Endothelial cell of umbilical vein (primary cell): ENCODE measurements around the gene EPHA4. TPM values are rescaled to one million over a fixed set of nuclear protein-coding genes. Genes with fewer than 3 reads are reported as not detected.

Source experiments
- BruUV-seq: library from RNA; stranded (reverse); fragments of 400-500 nt; replicated peaks from 2 replicates; lab custom pipeline; 2021; lab: Mats Ljungman, UMichigan
- CTCF ChIA-PET: fragments of 300-600, 350-600 bp; sonication (Branson Sonifier 250); formaldehyde crosslinking; loops from one replicate; lab custom pipeline; 2021; ENCODE audit warnings: antibody characterized with exemption, inconsistent platforms; lab: Charles Lee
- POLR2A ChIA-PET: fragments of 300-600, 350-600 bp; sonication (Branson Sonifier 250); formaldehyde crosslinking; loops from one replicate; lab custom pipeline; 2021; ENCODE audit warnings: antibody characterized with exemption, inconsistent platforms; lab: Charles Lee
- DNase-seq: peaks from one replicate; pipeline ENCODE4 v3.0.0-alpha.2; 2011; ENCODE audit warnings: low read depth, low spot score
- FAIRE-seq: peaks from 2 replicates; lab custom pipeline; 2011; peaks lifted over from hg19 to GRCh38; lab: Jason Lieb, UNC
- H2AFZ ChIP-seq: 2 replicates; pipeline ENCODE4 v1.6.0; 2012; ENCODE audit warnings: low read depth, low read length, control low read depth, inconsistent platforms
- H3K27ac ChIP-seq: 2 replicates; pipeline ENCODE4 v1.5.1; 2011; ENCODE audit warnings: low read depth, mild to moderate bottlenecking, control low read depth, low read length, moderate library complexity; ENCODE audit not compliant: insufficient read depth
- H3K27me3 ChIP-seq, 2 experiments: 2 replicates each; pipeline versions ENCODE4 v1.6.0 to v1.6.1; 2011; ENCODE audit warnings: low read length in 2 of 2, mixed read lengths in 1 of 2; ENCODE audit not compliant: control insufficient read depth in 2 of 2, insufficient read depth in 2 of 2
- H3K36me3 ChIP-seq, 2 experiments: 2 replicates in 1 of 2; 3 replicates in 1 of 2; pipeline ENCODE4 v1.5.1; 2011; ENCODE audit warnings: low read length in 2 of 2, mild to moderate bottlenecking in 1 of 2, moderate library complexity in 1 of 2; ENCODE audit not compliant: control insufficient read depth in 2 of 2, insufficient read depth in 2 of 2; ENCODE audit errors: extremely low read depth in 1 of 2
- H3K4me1 ChIP-seq: 3 replicates; pipeline ENCODE4 v1.5.1; 2011; ENCODE audit warnings: mild to moderate bottlenecking, low read length; ENCODE audit not compliant: control insufficient read depth, insufficient read depth; ENCODE audit errors: extremely low read depth
- H3K4me2 ChIP-seq: 2 replicates; pipeline ENCODE4 v1.6.1; 2011; ENCODE audit warnings: low read length, control low read depth, mixed read lengths; ENCODE audit not compliant: insufficient read depth
- H3K4me3 ChIP-seq, 3 experiments: fragments of 200-600 bp in 1 of 3; sonication (generic), shearing (Covaris generic) in 1 of 3; replicated peaks in 1 of 3; 2 replicates each; pipeline ENCODE4 v1.5.1; 2011 to 2016; ENCODE audit warnings: control low read depth in 3 of 3, low read length in 3 of 3, mild to moderate bottlenecking in 2 of 3, inconsistent platforms in 1 of 3, low read depth in 1 of 3, moderate library complexity in 1 of 3; ENCODE audit not compliant: insufficient read depth in 1 of 3
- H3K79me2 ChIP-seq: 2 replicates; pipeline ENCODE4 v1.6.0; 2012; ENCODE audit warnings: low read length, inconsistent platforms; ENCODE audit not compliant: control insufficient read depth, insufficient read depth
- H3K9ac ChIP-seq: replicated peaks from 2 replicates; pipeline ENCODE3; 2011; ENCODE audit warnings: low read length, control low read depth; ENCODE audit not compliant: insufficient read depth; ENCODE audit errors: extremely low read depth
- H3K9me1 ChIP-seq: replicated peaks from 3 replicates; pipeline ENCODE4 v1.6.0; 2011; ENCODE audit warnings: mild to moderate bottlenecking, low read length; ENCODE audit not compliant: control insufficient read depth, insufficient read depth; ENCODE audit errors: extremely low read depth
- H3K9me3 ChIP-seq: replicated peaks from 2 replicates; pipeline ENCODE4 v1.5.1; 2012; ENCODE audit warnings: low read length, inconsistent platforms; ENCODE audit not compliant: control insufficient read depth, insufficient read depth
- H4K20me1 ChIP-seq: replicated peaks from 2 replicates; pipeline ENCODE3; 2011; ENCODE audit warnings: mild to moderate bottlenecking, low read length; ENCODE audit not compliant: control insufficient read depth, insufficient read depth; ENCODE audit errors: extremely low read depth
- CTCF ChIP-seq, 2 donors: IDR thresholded peaks; 1 replicate in 1 of 2; 2 replicates in 1 of 2; pipeline ENCODE4 v1.5.1; 2011; ENCODE audit warnings: low read length in 2 of 2, mild to moderate bottlenecking in 2 of 2, moderate library complexity in 2 of 2, control low read depth in 1 of 2, inconsistent platforms in 1 of 2, low read depth in 1 of 2; ENCODE audit not compliant: insufficient read depth in 1 of 2; ENCODE audit errors: extremely low read depth in 1 of 2
- FOS ChIP-seq: IDR thresholded peaks from 2 replicates; pipeline ENCODE4 v1.6.1; 2011; ENCODE audit warnings: mild to moderate bottlenecking, low read length, moderate library complexity, borderline replicate concordance; ENCODE audit not compliant: insufficient read depth
- GATA2 ChIP-seq: IDR thresholded peaks from 2 replicates; pipeline ENCODE4 v1.7.0; 2011; ENCODE audit warnings: low read depth, mild to moderate bottlenecking, moderate library complexity, mixed read lengths, low read length; ENCODE audit not compliant: insufficient read length, insufficient read depth
- JUN ChIP-seq: IDR thresholded peaks from 2 replicates; pipeline ENCODE4 v1.6.1; 2011; ENCODE audit warnings: borderline replicate concordance, low read depth; ENCODE audit not compliant: insufficient read length, insufficient read depth
- MAX ChIP-seq: IDR thresholded peaks from 2 replicates; pipeline ENCODE4 v1.6.1; 2011; ENCODE audit not compliant: insufficient read depth, insufficient read length
- POLR2A ChIP-seq: IDR thresholded peaks from 2 replicates; pipeline ENCODE4 v1.6.1; 2012; ENCODE audit warnings: low read depth, mild to moderate bottlenecking, control low read depth, low read length
- POLR2AphosphoS5 ChIP-seq: IDR thresholded peaks from 2 replicates; pipeline ENCODE4 v1.6.1; 2012; ENCODE audit warnings: low read depth, mild to moderate bottlenecking, control low read depth, low read length, moderate library complexity; ENCODE audit not compliant: insufficient read depth
- dilution Hi-C: fragments of 300-500 bp; cut with MboI; formaldehyde crosslinking; loops from one replicate; pipeline ENCODE4 v1.15.0; 2019; ENCODE audit warnings: low sequenced_read_pairs; ENCODE audit not compliant: extremely low pct_ligation_motif_present
- intact Hi-C: fragments of 100-400 bp; cut with micrococcal nuclease; formaldehyde crosslinking; loops from one replicate; pipeline ENCODE4 v1.10.0; 2022
- polyA plus RNA-seq, 4 experiments: library from polyadenylated mRNA; depleted of rRNA in 3 of 4; stranded (reverse) in 3 of 4; unstranded in 1 of 4; fragments of >200 nt; gene quantifications; 2 replicates each; pipeline versions ENCODE4 v1.2.1 to v1.2.3, GENCODE V29; 2011 to 2012; ENCODE audit warnings: missing spikeins in 1 of 4
- total RNA-seq: library from RNA; stranded (reverse); gene quantifications from 2 replicates; pipeline ENCODE4 v1.2.3, GENCODE V29; 2021

EPHA4 gene
- total and polyA plus RNA-seq, 2 donors (not counting 3 experiments of a cell fraction or from before 2014, with no cell fraction given) = 11.9 to 19.8 TPM

DNA sequence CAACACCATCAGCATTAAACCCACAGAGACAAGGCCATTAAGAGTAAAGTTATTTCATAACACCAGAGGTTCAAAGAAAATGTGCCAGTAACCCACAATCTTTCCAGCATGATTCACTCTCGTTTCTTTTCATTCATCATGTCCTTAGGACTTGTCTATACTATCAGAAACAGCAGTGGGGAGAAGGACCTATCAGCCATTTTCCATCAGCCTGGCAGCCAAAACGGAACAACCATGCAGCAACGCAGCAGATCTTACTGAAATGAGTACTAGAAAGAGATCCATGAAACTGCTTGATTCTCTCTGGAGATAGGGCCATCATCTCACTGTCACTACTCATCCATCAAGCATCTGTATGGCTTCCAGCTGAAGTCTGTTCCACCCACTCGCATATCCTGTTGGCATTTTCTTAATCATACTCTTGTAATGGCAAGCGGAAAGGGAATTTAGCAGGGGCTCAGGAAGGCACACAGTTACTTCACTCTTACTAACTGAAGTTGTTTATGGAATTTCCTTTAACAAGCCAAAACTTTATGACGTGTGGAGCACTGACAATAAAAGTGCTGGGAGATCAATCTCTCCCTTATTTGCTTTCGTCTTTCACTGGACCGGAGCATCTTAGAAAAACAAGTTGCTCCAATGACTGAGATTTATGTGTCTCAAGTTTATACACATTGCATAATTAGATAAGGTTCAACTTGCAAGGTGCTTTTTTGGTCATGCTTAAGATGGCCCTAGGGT, 69.7 kb downstream of the EPHA4 start:
- peak overlapping the region; percentile 67 for H3K4me2 ChIP-seq

More for the DNA sequence above, 69.7 kb downstream of the EPHA4 start:
- FAIRE-seq (peak; percentile 88), DNase-seq (peak; percentile 86)
- Histone ChIP-seq H3K27ac (peak overlapping the region; percentile 86), H4K20me1 (no peaks in the 10 kb centered on the region), H3K9me1 (no peaks in the 10 kb centered on the region), H3K27me3 (no peaks in the 10 kb centered on the region), H3K9me3 (no peaks in the 10 kb centered on the region), H3K4me3 (peak overlapping the region in 1 of 3 experiments; percentile 43), H3K36me3 (no peaks in the 10 kb centered on the region), H2AFZ (peak overlapping the region; percentile 26), H3K4me1 (peaks cover 39% of the 10 kb centered on the region), H3K9ac (peak overlapping the region; percentile 59), H3K79me2 (peaks cover 2% of the 10 kb centered on the region)
- ChIA-PET POLR2A (no interaction called here), CTCF (no interaction called here)
- intact Hi-C loops (loop anchor here (1.0 to 10.0 kb wide), 8 partner anchors 16 to 1685 kb away; partner anchors contain the start of gene EPHA4), dilution Hi-C loops (no loop called here)
- BruUV-seq = TSS peak; percentile 80
- TF ChIP-seq GATA2 (peak; percentile 85), MAX (no peak), POLR2AphosphoS5 (peak; percentile 75), JUN (peak; percentile 11), CTCF (IDR thresholded peaks at IDR 0.05; ENCODE audit: extremely low read depth in 1 of 2, insufficient read depth in 1 of 2, low read depth in 1 of 2, low read length in 2 of 2) (no peak), FOS (peak; percentile 70), POLR2A (peak; percentile 54)
